Endothelial cell of umbilical vein (primary cell): ENCODE measurements around the gene STEAP4.

Source experiments
- CTCF ChIP-seq, 2 donors: IDR thresholded peaks; 1 replicate in 1 of 2; 2 replicates in 1 of 2; pipeline ENCODE4 v1.5.1; 2011; ENCODE audit warnings: low read length in 2 of 2, mild to moderate bottlenecking in 2 of 2, moderate library complexity in 2 of 2, control low read depth in 1 of 2, inconsistent platforms in 1 of 2, low read depth in 1 of 2; ENCODE audit not compliant: insufficient read depth in 1 of 2; ENCODE audit errors: extremely low read depth in 1 of 2
- EZH2 ChIP-seq: IDR thresholded peaks from 2 replicates; pipeline ENCODE4 v1.6.1; 2012; ENCODE audit warnings: borderline replicate concordance, low read depth, mild to moderate bottlenecking, moderate library complexity, low read length, inconsistent platforms; ENCODE audit not compliant: severe bottlenecking
- MAX ChIP-seq: IDR thresholded peaks from 2 replicates; pipeline ENCODE4 v1.6.1; 2011; ENCODE audit not compliant: insufficient read depth, insufficient read length
- POLR2AphosphoS5 ChIP-seq: IDR thresholded peaks from 2 replicates; pipeline ENCODE4 v1.6.1; 2012; ENCODE audit warnings: low read depth, mild to moderate bottlenecking, control low read depth, low read length, moderate library complexity; ENCODE audit not compliant: insufficient read depth

GRCh38 chr7:88279323-88279722 is 27.4 kb downstream of the STEAP4 start:
- no peak for TF ChIP-seq EZH2
- no peak for TF ChIP-seq CTCF (IDR thresholded peaks at IDR 0.05; ENCODE audit: extremely low read depth in 1 of 2, insufficient read depth in 1 of 2, low read depth in 1 of 2, low read length in 2 of 2)
- no peak for TF ChIP-seq MAX
- TF ChIP-seq POLR2AphosphoS5, result no peak
